GM21619 (cell line): ENCODE measurements around the gene TMEM18.

Experiments used
- ATAC-seq: cut with Tn5 transposase; IDR thresholded peaks from one replicate; pipeline ENCODE4 v1.9.1; 2021; ENCODE audit not compliant: unreplicated experiment

TMEM18 gene

GRCh38 chr2:623130-623922, 53.9 kb downstream of the TMEM18 start:
- ATAC-seq = no peak

- no peak for ATAC-seq
These were observed 54.8 kb downstream of the TMEM18 start for GRCh38 chr2:622357-622756.

- ATAC-seq = no peak
These were observed 55.7 kb downstream of the TMEM18 start for GRCh38 chr2:621303-622099.

DNA sequence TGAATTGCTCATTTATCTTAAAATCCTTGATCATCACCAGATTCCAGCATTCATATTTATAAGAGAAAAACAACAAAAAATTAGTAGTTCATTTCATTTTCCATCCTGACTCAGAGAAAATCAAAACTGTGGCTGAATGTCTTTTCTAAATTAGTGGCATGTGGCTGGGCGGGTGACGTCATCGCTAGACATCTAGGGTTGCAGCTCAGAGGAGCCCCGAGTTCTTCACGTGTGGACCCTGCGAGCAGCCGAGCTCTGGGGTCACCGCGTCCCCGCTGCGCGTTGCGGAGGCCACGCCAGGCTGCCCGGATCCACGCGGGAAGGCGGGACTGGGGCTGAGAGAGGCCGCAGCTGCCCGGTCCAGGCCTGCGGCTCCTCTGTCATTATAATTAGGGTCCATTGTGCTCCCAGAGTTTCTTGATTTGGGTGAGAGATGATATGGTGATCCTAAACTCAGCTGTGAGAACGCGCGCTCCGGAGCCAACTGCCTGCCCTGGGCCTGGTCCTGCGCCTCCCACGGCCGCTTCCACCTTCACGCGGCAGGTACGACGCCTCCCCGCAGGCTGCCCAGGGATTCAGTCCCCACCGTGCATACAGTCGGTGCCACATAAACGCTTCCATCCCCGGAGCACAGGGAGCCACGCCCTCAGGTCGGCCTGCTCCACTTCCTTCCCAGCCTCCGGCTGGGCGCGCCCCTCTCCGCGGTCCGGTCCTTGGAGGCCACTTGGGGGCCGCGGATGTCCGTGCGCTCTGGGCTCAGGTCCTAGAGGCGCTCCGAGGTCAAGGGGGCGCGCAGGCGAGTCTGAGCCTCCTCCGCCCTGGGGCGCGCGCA, 56.5 kb downstream of the TMEM18 start:
- ATAC-seq = no peak

- no peak for ATAC-seq
These were observed 57.2 kb downstream of the TMEM18 start for GRCh38 chr2:620004-620403.

DNA sequence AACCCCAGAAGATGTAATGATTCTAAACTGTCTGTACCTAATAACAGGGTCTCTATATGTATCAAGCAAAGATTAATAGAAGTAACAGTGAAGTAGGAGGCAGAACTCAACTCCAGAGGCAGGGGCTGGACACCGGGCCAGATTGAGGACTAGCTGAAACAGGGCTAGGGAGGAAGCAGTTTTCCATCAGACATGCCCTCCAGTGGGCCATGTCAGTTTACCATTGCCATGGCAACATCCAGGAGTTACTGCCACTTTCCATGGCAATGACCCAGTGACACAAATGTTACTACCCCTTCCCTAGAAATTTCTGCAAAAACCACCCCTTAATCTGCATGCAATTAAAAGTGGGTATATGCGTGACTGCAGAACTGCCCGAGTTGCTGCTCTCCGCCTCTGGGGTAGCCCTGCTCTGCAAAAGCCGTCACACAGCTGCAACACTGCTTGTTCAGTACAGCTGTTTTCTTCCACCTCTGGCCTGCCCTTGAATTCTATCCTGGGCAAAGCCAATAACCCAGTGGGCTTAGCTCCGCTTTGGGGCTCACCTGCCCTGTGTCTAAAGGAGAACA, 58.7 kb downstream of the TMEM18 start:
- ATAC-seq = no peak

GRCh38 chr2:618005-618404, 59.2 kb downstream of the TMEM18 start:
- no peak for ATAC-seq
